ENCODE results near the gene RYK. TPM values are rescaled to one million over a fixed set of nuclear protein-coding genes. Genes with fewer than 3 reads are reported as not detected.
"Not testable (repeated sequence)": the region's sequence is repeated elsewhere in the genome, so short reads cannot be mapped to it uniquely, and the experiment has no call there.

RYK gene
- total RNA-seq, 1 experiment from 2014 or later = 54.2 TPM

DNA sequence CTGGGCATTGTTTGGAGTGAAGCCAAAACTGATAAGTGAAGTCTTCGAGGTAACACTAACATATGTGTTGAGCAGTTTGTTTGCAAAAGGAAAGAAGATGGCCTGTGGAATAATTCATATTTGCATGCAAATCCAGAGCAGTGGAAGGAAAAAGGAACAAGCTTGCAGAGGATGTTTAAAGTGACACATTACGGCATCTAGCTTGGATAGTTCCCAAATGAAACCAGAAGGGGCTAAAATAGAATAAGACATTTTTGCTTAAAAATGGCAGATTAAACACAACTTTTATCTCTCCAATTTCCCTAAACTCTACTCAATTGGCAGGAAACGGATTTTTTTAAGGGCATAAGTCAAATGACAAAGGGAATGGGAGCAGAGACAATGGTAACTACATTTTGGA lies 25.4 kb upstream of the RYK start (continued):
- TF ChIP-seq, protein P1, sequence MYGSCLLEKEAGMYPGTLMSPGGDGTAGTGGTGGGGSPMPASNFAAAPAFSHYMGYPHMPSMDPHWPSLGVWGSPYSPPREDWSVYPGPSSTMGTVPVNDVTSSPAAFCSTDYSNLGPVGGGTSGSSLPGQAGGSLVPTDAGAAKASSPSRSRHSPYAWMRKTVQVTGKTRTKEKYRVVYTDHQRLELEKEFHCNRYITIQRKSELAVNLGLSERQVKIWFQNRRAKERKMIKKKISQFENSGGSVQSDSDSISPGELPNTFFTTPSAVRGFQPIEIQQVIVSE (CRISPR knock-in tag; IDR thresholded peaks at IDR 0.05; ENCODE audit: borderline replicate concordance) = no peak
- TF ChIP-seq ZNF263 (CRISPR knock-in tag; IDR thresholded peaks at IDR 0.05; ENCODE audit: low read depth) (no peak), ZNF121 (CRISPR knock-in tag; IDR thresholded peaks at IDR 0.05) (no peak), ZNF138 (CRISPR knock-in tag; conservative IDR thresholded peaks at IDR 0.05) (no peak)

DNA sequence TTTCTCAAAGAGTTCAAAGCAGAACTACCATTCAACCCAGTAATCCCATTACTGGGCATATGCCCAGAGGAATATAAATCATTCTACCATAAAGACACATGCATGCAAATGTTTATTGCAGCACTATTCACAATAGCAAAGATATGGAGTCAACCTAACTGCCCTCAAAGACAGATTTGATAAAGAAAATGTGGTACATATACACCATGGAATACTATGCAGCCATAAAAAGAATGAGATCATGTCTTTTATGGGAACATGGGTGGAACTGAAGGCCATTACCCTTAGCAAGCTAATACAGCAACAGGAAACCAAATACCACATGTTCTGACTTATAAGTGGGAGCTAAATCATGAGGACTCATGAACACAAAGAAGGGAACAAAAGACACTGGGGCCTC lies 24.5 kb upstream of the RYK start:
- POLR2A ChIA-PET, CTCF ChIA-PET: not testable (repeated sequence)

DNA sequence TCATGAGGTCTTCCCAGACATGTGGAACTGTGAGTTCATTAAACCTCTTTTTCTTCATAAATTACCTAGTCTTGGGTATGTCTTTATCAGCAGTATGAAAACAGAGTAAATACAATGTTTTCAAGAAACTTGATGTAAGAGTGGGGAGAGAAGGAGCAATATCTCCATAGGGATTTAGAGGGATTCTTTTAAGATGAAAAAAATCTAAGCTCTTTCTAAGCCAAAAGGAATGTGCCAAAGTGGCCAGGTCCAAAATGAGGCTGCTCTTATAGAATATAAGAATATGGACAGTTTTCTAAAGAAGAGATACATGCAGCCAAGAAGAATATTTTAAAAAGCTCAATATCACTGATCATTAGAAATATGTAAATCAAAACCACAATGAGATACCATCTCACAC lies 23.9 kb upstream of the RYK start:
- DNase-seq (ENCODE audit: low spot score) (no peak), ATAC-seq (no peak)
- peaks cover 4% of the 10 kb centered on the region; the same call in 1 of the 2 replicates for H3K9me3 Mint-ChIP-seq
- ChIA-PET POLR2A (no interaction called here), CTCF (no interaction called here)
- H3K4me1 Mint-ChIP-seq = peaks cover 8% of the 10 kb centered on the region; the same call in 1 of the 2 replicates
- no peaks in the 10 kb centered on the region for H3K27me3 Mint-ChIP-seq (ENCODE audit: low read depth)
- no peak overlapping the region for H3K4me3 Mint-ChIP-seq
- TF ChIP-seq ZNF423 (CRISPR knock-in tag; IDR thresholded peaks at IDR 0.05) (no peak), NR3C1 (CRISPR knock-in tag; conservative IDR thresholded peaks at IDR 0.05; ENCODE audit: low read depth) (no peak), HMGA2 (CRISPR knock-in tag; IDR thresholded peaks at IDR 0.05) (no peak), ZNF396 (CRISPR knock-in tag; IDR thresholded peaks at IDR 0.05; ENCODE audit: borderline replicate concordance) (no peak), ATF1 (CRISPR knock-in tag; IDR thresholded peaks at IDR 0.05) (no peak)
- TF ChIP-seq, protein P2, sequence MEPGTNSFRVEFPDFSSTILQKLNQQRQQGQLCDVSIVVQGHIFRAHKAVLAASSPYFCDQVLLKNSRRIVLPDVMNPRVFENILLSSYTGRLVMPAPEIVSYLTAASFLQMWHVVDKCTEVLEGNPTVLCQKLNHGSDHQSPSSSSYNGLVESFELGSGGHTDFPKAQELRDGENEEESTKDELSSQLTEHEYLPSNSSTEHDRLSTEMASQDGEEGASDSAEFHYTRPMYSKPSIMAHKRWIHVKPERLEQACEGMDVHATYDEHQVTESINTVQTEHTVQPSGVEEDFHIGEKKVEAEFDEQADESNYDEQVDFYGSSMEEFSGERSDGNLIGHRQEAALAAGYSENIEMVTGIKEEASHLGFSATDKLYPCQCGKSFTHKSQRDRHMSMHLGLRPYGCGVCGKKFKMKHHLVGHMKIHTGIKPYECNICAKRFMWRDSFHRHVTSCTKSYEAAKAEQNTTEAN (CRISPR knock-in tag; IDR thresholded peaks at IDR 0.05) = no peak
- TF ChIP-seq, protein P3, sequence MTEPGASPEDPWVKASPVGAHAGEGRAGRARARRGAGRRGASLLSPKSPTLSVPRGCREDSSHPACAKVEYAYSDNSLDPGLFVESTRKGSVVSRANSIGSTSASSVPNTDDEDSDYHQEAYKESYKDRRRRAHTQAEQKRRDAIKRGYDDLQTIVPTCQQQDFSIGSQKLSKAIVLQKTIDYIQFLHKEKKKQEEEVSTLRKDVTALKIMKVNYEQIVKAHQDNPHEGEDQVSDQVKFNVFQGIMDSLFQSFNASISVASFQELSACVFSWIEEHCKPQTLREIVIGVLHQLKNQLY (CRISPR knock-in tag; IDR thresholded peaks at IDR 0.05) = no peak
- TF ChIP-seq, protein P4, sequence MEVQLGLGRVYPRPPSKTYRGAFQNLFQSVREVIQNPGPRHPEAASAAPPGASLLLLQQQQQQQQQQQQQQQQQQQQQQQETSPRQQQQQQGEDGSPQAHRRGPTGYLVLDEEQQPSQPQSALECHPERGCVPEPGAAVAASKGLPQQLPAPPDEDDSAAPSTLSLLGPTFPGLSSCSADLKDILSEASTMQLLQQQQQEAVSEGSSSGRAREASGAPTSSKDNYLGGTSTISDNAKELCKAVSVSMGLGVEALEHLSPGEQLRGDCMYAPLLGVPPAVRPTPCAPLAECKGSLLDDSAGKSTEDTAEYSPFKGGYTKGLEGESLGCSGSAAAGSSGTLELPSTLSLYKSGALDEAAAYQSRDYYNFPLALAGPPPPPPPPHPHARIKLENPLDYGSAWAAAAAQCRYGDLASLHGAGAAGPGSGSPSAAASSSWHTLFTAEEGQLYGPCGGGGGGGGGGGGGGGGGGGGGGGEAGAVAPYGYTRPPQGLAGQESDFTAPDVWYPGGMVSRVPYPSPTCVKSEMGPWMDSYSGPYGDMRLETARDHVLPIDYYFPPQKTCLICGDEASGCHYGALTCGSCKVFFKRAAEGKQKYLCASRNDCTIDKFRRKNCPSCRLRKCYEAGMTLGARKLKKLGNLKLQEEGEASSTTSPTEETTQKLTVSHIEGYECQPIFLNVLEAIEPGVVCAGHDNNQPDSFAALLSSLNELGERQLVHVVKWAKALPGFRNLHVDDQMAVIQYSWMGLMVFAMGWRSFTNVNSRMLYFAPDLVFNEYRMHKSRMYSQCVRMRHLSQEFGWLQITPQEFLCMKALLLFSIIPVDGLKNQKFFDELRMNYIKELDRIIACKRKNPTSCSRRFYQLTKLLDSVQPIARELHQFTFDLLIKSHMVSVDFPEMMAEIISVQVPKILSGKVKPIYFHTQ (CRISPR knock-in tag; IDR thresholded peaks at IDR 0.05) = no peak
- TF ChIP-seq, protein P5, sequence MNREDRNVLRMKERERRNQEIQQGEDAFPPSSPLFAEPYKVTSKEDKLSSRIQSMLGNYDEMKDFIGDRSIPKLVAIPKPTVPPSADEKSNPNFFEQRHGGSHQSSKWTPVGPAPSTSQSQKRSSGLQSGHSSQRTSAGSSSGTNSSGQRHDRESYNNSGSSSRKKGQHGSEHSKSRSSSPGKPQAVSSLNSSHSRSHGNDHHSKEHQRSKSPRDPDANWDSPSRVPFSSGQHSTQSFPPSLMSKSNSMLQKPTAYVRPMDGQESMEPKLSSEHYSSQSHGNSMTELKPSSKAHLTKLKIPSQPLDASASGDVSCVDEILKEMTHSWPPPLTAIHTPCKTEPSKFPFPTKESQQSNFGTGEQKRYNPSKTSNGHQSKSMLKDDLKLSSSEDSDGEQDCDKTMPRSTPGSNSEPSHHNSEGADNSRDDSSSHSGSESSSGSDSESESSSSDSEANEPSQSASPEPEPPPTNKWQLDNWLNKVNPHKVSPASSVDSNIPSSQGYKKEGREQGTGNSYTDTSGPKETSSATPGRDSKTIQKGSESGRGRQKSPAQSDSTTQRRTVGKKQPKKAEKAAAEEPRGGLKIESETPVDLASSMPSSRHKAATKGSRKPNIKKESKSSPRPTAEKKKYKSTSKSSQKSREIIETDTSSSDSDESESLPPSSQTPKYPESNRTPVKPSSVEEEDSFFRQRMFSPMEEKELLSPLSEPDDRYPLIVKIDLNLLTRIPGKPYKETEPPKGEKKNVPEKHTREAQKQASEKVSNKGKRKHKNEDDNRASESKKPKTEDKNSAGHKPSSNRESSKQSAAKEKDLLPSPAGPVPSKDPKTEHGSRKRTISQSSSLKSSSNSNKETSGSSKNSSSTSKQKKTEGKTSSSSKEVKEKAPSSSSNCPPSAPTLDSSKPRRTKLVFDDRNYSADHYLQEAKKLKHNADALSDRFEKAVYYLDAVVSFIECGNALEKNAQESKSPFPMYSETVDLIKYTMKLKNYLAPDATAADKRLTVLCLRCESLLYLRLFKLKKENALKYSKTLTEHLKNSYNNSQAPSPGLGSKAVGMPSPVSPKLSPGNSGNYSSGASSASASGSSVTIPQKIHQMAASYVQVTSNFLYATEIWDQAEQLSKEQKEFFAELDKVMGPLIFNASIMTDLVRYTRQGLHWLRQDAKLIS (CRISPR knock-in tag; IDR thresholded peaks at IDR 0.05; ENCODE audit: borderline replicate concordance) = no peak
- TF ChIP-seq, protein P6, sequence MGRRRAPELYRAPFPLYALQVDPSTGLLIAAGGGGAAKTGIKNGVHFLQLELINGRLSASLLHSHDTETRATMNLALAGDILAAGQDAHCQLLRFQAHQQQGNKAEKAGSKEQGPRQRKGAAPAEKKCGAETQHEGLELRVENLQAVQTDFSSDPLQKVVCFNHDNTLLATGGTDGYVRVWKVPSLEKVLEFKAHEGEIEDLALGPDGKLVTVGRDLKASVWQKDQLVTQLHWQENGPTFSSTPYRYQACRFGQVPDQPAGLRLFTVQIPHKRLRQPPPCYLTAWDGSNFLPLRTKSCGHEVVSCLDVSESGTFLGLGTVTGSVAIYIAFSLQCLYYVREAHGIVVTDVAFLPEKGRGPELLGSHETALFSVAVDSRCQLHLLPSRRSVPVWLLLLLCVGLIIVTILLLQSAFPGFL (CRISPR knock-in tag; IDR thresholded peaks at IDR 0.05; ENCODE audit: borderline replicate concordance) = no peak
- TF ChIP-seq, protein P7, sequence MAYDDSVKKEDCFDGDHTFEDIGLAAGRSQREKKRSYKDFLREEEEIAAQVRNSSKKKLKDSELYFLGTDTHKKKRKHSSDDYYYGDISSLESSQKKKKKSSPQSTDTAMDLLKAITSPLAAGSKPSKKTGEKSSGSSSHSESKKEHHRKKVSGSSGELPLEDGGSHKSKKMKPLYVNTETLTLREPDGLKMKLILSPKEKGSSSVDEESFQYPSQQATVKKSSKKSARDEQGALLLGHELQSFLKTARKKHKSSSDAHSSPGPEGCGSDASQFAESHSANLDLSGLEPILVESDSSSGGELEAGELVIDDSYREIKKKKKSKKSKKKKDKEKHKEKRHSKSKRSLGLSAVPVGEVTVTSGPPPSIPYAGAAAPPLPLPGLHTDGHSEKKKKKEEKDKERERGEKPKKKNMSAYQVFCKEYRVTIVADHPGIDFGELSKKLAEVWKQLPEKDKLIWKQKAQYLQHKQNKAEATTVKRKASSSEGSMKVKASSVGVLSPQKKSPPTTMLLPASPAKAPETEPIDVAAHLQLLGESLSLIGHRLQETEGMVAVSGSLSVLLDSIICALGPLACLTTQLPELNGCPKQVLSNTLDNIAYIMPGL (CRISPR knock-in tag; IDR thresholded peaks at IDR 0.05) = no peak
- no peaks in the 10 kb centered on the region for H3K36me3 Mint-ChIP-seq
- no peak overlapping the region for H3K27ac Mint-ChIP-seq

More for the DNA sequence above, 24.5 kb upstream of the RYK start:
- not testable (repeated sequence) for H3K4me1 Mint-ChIP-seq; H3K36me3 Mint-ChIP-seq; DNase-seq (ENCODE audit: low spot score); ATAC-seq; H3K27me3 Mint-ChIP-seq (ENCODE audit: low read depth); H3K9me3 Mint-ChIP-seq; H3K27ac Mint-ChIP-seq; H3K4me3 Mint-ChIP-seq
